MM.1S (cell line): ENCODE results near the gene EXOC4.

Source experiments
- CTCF ChIP-seq: fragments of 300-600 bp; sonication (generic); IDR thresholded peaks from 2 replicates; pipeline ENCODE4 v1.5.1; 2016; ENCODE audit warnings: antibody characterized with exemption, low read length, mixed read lengths
- EZH2 ChIP-seq: fragments of 300-600 bp; sonication (generic); optimal IDR thresholded peaks from 2 replicates; pipeline ENCODE3; 2017; ENCODE audit warnings: low read depth, mild to moderate bottlenecking, antibody characterized with exemption, low read length, mixed read lengths

GRCh38 chr7:133272336-133272735 lies 19.5 kb downstream of the EXOC4 start:
- TF ChIP-seq CTCF (no peak), EZH2 (no peak)
